ENCODE data around the gene NUP210.
A peak's percentile ranks its signal among the peaks of the same experiment; 100 is the strongest.

NUP210 gene

DNA sequence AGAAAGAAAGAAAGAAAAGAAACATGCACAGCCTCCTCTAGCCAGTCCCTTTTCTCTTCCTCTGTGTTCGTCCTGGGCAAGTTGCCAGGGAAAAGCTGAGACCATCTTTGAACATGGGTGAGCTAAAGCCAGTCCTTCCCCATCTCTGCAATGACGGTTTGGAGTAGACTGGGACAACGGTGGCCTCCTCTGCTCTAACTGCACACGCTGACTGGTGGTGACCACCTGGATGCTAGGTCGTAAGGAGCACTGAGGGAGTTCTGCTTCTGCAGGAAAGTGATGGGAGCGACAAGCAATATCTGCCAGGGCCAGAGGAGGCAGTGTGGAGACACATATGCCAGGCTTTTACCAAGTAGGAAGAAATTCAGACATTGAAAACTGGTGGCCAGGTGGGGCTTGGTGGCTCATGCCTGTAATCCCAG, 111.7 kb downstream of the NUP210 start:
- H3K27me3 ChIP-seq (ENCODE audit: control insufficient read depth, insufficient read depth, low read length), result no peaks in the 10 kb centered on the region

GRCh38 chr3:13307041-13307440, 113.1 kb downstream of the NUP210 start:
- no peak overlapping the region for H3K4me3 ChIP-seq (ENCODE audit: low read length)
- WGBS (ENCODE audit: insufficient coverage, insufficient read length), result no CpG with 5 or more reads among the region's 11 CpGs
- no peaks in the 10 kb centered on the region for H3K9me3 ChIP-seq (ENCODE audit: control insufficient read depth, insufficient read depth, low read length)
- no peaks in the 10 kb centered on the region for H3K36me3 ChIP-seq (ENCODE audit: control insufficient read depth, insufficient read depth, low read length)
- no peaks in the 10 kb centered on the region for H3K27me3 ChIP-seq (ENCODE audit: control insufficient read depth, insufficient read depth, low read length)
- no peak for DNase-seq (ENCODE audit: low read depth, low spot score)
- no peak overlapping the region for H3K27ac ChIP-seq (ENCODE audit: low read length)
- peaks cover 2% of the 10 kb centered on the region; the same call in 1 of the 2 replicates for H3K4me1 ChIP-seq (ENCODE audit: control insufficient read depth, insufficient read depth, low read length)

More for the DNA sequence above, 111.7 kb downstream of the NUP210 start:
- Histone ChIP-seq H3K36me3 (ENCODE audit: control insufficient read depth, insufficient read depth, low read length) (no peaks in the 10 kb centered on the region), H3K9me3 (ENCODE audit: control insufficient read depth, insufficient read depth, low read length) (no peaks in the 10 kb centered on the region), H3K4me3 (ENCODE audit: low read length) (no peak overlapping the region), H3K4me1 (ENCODE audit: control insufficient read depth, insufficient read depth, low read length) (peaks cover 2% of the 10 kb centered on the region; the same call in 1 of the 2 replicates), H3K27ac (ENCODE audit: low read length) (no peak overlapping the region)
- peak; percentile 70 for DNase-seq (ENCODE audit: low read depth, low spot score)
- no CpG with 5 or more reads among the region's 6 CpGs for WGBS (ENCODE audit: insufficient coverage, insufficient read length)

DNA sequence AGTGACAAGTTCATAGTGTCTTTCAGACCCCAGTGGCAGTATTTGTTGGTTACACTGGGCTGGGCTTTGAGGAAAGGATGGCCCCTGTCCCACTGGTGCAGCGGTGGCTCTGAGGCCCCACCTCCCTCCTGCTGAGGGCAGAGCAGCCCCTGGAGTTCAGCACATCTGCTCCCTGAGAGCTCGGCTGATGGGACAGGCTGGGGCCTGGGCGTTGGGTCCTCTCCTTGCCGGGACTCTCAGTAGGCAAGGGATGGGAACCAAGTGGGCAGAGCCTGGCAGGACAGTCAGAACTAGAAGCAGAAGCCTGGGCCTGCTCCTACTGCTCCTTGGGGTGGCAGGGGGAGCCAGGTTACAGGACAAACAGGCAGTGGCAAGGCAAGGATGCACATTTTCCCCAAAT, 114.5 kb downstream of the NUP210 start:
- H3K27ac ChIP-seq (ENCODE audit: low read length), result no peak overlapping the region
- no peak overlapping the region for H3K4me3 ChIP-seq (ENCODE audit: low read length)
- WGBS (ENCODE audit: insufficient coverage, insufficient read length), result no CpG with 5 or more reads among the region's 4 CpGs
- H3K27me3 ChIP-seq (ENCODE audit: control insufficient read depth, insufficient read depth, low read length), result no peaks in the 10 kb centered on the region
- DNase-seq (ENCODE audit: low read depth, low spot score), result no peak
- no peaks in the 10 kb centered on the region for H3K9me3 ChIP-seq (ENCODE audit: control insufficient read depth, insufficient read depth, low read length)
- H3K36me3 ChIP-seq (ENCODE audit: control insufficient read depth, insufficient read depth, low read length), result no peaks in the 10 kb centered on the region
- peaks cover 2% of the 10 kb centered on the region; the same call in 1 of the 2 replicates for H3K4me1 ChIP-seq (ENCODE audit: control insufficient read depth, insufficient read depth, low read length)

- no peaks in the 10 kb centered on the region for H3K27me3 ChIP-seq (ENCODE audit: control insufficient read depth, insufficient read depth, low read length)
- WGBS (ENCODE audit: insufficient coverage, insufficient read length), result no CpG with 5 or more reads among the region's 6 CpGs
These were observed 116.7 kb downstream of the NUP210 start for GRCh38 chr3:13303410-13303809.

GRCh38 chr3:13301286-13301987, 118.7 kb downstream of the NUP210 start:
- peak; percentile 79 for DNase-seq (ENCODE audit: low read depth, low spot score)
- Histone ChIP-seq H3K36me3 (ENCODE audit: control insufficient read depth, insufficient read depth, low read length) (no peaks in the 10 kb centered on the region), H3K27ac (ENCODE audit: low read length) (no peak overlapping the region), H3K4me3 (ENCODE audit: low read length) (no peak overlapping the region), H3K9me3 (ENCODE audit: control insufficient read depth, insufficient read depth, low read length) (no peaks in the 10 kb centered on the region), H3K4me1 (ENCODE audit: control insufficient read depth, insufficient read depth, low read length) (peaks cover 2% of the 10 kb centered on the region; the same call in 1 of the 2 replicates), H3K27me3 (ENCODE audit: control insufficient read depth, insufficient read depth, low read length) (no peaks in the 10 kb centered on the region)
- WGBS (ENCODE audit: insufficient coverage, insufficient read length), result no CpG with 5 or more reads among the region's 14 CpGs

More at GRCh38 chr3:13303410-13303809, 116.7 kb downstream of the NUP210 start:
- no peak overlapping the region for H3K4me3 ChIP-seq (ENCODE audit: low read length)
- no peaks in the 10 kb centered on the region for H3K36me3 ChIP-seq (ENCODE audit: control insufficient read depth, insufficient read depth, low read length)
- no peaks in the 10 kb centered on the region for H3K9me3 ChIP-seq (ENCODE audit: control insufficient read depth, insufficient read depth, low read length)
- H3K4me1 ChIP-seq (ENCODE audit: control insufficient read depth, insufficient read depth, low read length), result peaks cover 2% of the 10 kb centered on the region; the same call in 1 of the 2 replicates
- no peak overlapping the region for H3K27ac ChIP-seq (ENCODE audit: low read length)
- no peak for DNase-seq (ENCODE audit: low read depth, low spot score)

DNA sequence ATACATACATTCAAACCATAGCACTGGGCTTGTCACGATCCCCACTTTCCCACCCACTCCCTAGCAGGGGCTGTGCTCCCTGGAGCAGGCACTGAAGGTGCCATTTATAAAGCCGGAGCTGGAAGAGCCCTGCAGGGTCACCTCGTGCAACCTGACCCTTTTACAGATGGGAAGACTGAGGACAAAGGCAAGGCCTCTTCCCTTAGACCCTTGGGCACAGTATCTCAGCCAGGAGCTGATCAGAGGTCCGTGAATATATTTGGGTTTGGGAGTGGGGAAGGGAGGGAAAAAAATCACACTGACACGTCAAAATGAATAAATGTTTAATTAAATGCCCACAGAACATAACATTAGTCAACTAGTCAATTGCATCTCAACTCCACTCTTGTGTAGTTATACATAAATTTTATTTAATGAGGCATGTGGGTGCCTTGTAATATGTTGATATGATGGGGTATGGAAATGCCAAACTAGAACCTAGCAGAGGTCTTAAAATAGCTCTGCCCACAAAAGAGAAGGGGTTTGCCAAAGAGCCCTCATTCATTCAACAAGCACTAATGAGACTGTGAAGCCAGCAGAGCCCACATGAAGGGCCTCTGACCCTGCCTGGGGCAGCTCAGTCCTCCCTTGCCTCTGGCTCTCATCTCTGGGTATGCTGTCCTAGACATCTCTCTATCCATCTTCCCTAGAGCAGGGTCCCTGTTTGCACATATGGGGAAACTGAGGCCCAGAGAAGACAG, 119.4 kb downstream of the NUP210 start:
- Histone ChIP-seq H3K4me1 (ENCODE audit: control insufficient read depth, insufficient read depth, low read length) (peaks cover 2% of the 10 kb centered on the region; the same call in 1 of the 2 replicates), H3K36me3 (ENCODE audit: control insufficient read depth, insufficient read depth, low read length) (no peaks in the 10 kb centered on the region), H3K4me3 (ENCODE audit: low read length) (no peak overlapping the region), H3K27me3 (ENCODE audit: control insufficient read depth, insufficient read depth, low read length) (no peaks in the 10 kb centered on the region), H3K9me3 (ENCODE audit: control insufficient read depth, insufficient read depth, low read length) (no peaks in the 10 kb centered on the region), H3K27ac (ENCODE audit: low read length) (no peak overlapping the region)
- no CpG with 5 or more reads among the region's 5 CpGs for WGBS (ENCODE audit: insufficient coverage, insufficient read length)
- no peak for DNase-seq (ENCODE audit: low read depth, low spot score)

DNA sequence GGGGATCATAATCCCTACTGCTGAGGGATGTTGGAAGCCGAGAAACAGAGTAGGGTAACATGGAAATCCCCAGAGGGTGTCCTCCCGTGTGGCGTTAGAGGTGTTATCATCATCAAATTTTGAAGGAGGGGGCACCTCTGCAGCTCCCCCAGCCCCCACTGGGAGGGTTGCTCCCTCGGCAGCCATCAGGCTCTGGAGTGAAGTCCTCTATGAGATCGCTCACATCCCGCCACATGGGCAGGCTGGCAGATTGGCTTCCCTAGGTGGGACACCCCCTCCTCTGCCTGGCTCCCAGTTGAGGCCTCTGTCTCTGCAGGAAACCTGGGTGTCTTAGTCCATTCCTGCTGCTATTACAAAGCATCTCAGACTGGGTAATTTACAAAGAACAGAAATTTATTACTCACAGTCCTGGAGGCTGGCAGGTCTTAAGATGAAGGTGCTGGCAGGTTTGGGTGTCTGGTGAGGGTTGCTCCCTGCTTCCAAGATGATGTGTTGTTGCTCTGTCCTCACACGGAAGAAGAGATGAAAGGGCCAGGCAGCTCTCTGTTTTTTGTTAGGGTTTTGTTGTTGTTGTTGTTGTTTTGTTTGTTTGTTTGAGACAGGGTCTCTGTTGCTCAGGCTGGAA, 120.5 kb downstream of the NUP210 start:
- Histone ChIP-seq H3K36me3 (ENCODE audit: control insufficient read depth, insufficient read depth, low read length) (no peaks in the 10 kb centered on the region), H3K9me3 (ENCODE audit: control insufficient read depth, insufficient read depth, low read length) (no peaks in the 10 kb centered on the region), H3K4me3 (ENCODE audit: low read length) (no peak overlapping the region), H3K27ac (ENCODE audit: low read length) (no peak overlapping the region), H3K27me3 (ENCODE audit: control insufficient read depth, insufficient read depth, low read length) (no peaks in the 10 kb centered on the region), H3K4me1 (ENCODE audit: control insufficient read depth, insufficient read depth, low read length) (no peaks in the 10 kb centered on the region)
- no peak for DNase-seq (ENCODE audit: low read depth, low spot score)
- no CpG with 5 or more reads among the region's 7 CpGs for WGBS (ENCODE audit: insufficient coverage, insufficient read length)

DNA sequence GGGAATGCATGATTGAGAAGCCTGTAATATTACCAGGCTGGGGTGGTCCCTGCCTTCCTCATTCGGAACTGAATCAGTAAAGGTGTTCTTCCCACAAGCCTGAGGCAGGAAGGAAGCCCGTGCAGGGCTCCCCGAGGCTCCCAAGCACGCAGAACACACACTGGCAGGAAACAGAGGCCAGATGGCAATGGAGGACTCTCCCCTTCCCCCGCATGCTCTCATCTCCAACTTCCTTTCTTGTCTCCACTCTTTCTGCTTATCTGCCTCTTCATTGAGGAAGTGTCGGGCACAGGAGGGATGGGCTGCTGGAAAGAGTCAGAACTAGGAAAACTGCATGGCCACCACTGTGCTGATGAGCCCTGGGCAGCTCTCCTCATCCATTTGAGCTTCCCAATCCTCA, 123.5 kb downstream of the NUP210 start:
- no peak overlapping the region for H3K27ac ChIP-seq (ENCODE audit: low read length)
- H3K27me3 ChIP-seq (ENCODE audit: control insufficient read depth, insufficient read depth, low read length), result no peaks in the 10 kb centered on the region
- H3K4me1 ChIP-seq (ENCODE audit: control insufficient read depth, insufficient read depth, low read length), result no peaks in the 10 kb centered on the region
- no peak overlapping the region for H3K4me3 ChIP-seq (ENCODE audit: low read length)
- no peaks in the 10 kb centered on the region for H3K36me3 ChIP-seq (ENCODE audit: control insufficient read depth, insufficient read depth, low read length)
- WGBS (ENCODE audit: insufficient coverage, insufficient read length), result no CpG with 5 or more reads among the region's 6 CpGs
- no peaks in the 10 kb centered on the region for H3K9me3 ChIP-seq (ENCODE audit: control insufficient read depth, insufficient read depth, low read length)
- no peak for DNase-seq (ENCODE audit: low read depth, low spot score)

- Histone ChIP-seq H3K27ac (ENCODE audit: low read length) (no peak overlapping the region), H3K27me3 (ENCODE audit: control insufficient read depth, insufficient read depth, low read length) (no peaks in the 10 kb centered on the region), H3K4me1 (ENCODE audit: control insufficient read depth, insufficient read depth, low read length) (peaks cover 4% of the 10 kb centered on the region; the same call in 1 of the 2 replicates), H3K36me3 (ENCODE audit: control insufficient read depth, insufficient read depth, low read length) (no peaks in the 10 kb centered on the region), H3K4me3 (ENCODE audit: low read length) (no peak overlapping the region), H3K9me3 (ENCODE audit: control insufficient read depth, insufficient read depth, low read length) (no peaks in the 10 kb centered on the region)
- DNase-seq (ENCODE audit: low read depth, low spot score), result no peak
- no CpG with 5 or more reads among the region's 18 CpGs for WGBS (ENCODE audit: insufficient coverage, insufficient read length)
These were observed 125.4 kb downstream of the NUP210 start for GRCh38 chr3:13294442-13295351.

DNA sequence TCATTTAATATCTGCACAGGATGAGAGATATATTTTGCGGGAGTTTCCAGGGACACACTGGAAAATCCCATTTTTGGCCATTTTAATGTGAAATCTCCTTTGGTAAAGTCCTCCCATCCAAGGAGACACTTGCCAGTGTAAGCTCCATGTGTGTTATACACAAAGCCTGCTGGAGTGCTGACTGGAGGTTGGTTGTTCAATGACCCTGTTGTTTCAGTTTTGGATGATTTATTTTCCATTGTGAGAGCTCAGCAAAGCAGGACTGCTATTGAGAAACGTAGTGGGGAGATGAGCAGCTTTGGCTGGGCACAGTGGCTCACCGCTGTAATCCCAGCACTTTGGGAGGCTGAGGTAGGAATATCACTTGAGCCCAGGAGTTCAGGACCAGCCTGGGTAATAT, 127.7 kb downstream of the NUP210 start:
- Histone ChIP-seq H3K27me3 (ENCODE audit: control insufficient read depth, insufficient read depth, low read length) (no peaks in the 10 kb centered on the region), H3K36me3 (ENCODE audit: control insufficient read depth, insufficient read depth, low read length) (no peaks in the 10 kb centered on the region), H3K27ac (ENCODE audit: low read length) (no peak overlapping the region), H3K4me3 (ENCODE audit: low read length) (no peak overlapping the region), H3K4me1 (ENCODE audit: control insufficient read depth, insufficient read depth, low read length) (peaks cover 4% of the 10 kb centered on the region; the same call in 1 of the 2 replicates), H3K9me3 (ENCODE audit: control insufficient read depth, insufficient read depth, low read length) (no peaks in the 10 kb centered on the region)
- no peak for DNase-seq (ENCODE audit: low read depth, low spot score)
- WGBS (ENCODE audit: insufficient coverage, insufficient read length), result no CpG with 5 or more reads among the region's 3 CpGs

Data from iPS DF 6.9 (cell line).